ENCODE measurements around the gene NBPF26.
"Not testable (repeated sequence)": the region's sequence is repeated elsewhere in the genome, so short reads cannot be mapped to it uniquely, and the experiment has no call there.

Gene NBPF26

DNA sequence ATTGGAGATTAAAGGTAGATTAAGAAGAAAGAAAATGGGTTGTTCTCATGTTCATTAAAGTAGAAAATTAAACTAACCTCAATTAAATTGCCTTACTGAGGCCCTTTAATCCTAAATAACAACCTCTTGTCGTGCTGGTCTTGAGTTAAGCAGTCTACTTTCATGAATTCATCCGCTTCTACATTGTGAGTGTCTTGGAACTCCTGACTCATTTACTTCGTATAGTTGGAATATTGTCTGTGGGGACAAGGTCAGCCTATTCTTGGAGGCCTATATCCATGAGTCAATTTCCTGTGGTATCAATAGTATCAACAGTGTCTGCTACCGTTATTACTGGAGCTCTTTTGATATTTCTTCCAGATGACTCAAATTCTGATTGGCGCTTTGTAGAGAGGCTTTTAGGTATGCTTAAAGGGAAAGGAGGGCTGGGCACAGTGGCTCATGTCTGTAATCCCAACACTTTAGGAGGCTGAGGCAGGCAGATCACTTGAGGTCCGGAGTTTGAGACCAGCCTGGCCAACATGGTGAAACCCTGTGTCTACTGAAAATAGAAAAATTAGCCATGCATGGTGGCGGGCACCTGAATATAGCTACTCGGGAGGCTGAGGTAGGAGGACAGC lies 136.0 kb downstream of the NBPF26 start:
- not testable (repeated sequence) for DNase-seq

GRCh38 chr1:120878206-120878605 lies 154.5 kb downstream of the NBPF26 start:
- DNase-seq: not testable (repeated sequence)

DNA sequence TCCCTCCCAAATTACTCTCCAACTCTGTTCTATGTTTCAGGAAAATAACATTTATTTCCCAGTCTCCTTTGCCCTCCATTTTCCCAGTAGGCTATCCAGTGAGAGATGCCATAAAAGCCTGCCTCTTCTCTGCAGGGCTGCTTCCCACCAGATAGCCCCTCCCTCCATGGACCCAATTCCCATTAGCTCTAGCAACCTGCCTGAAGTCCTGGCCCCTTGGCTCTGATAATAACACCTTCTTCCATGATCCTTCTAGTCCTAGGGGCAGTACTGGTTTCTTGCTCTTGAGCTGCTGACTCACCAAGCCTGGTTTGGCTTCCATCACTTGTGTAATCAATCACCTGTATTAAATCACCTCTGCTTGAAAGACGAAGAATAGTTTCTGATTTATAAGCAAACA lies 156.3 kb downstream of the NBPF26 start:
- DNase-seq: not testable (repeated sequence)

GRCh38 chr1:120881934-120882333 lies 158.2 kb downstream of the NBPF26 start:
- not testable (repeated sequence) for DNase-seq
